ENCODE results near the gene HPCAL4.

The HPCAL4 gene

GRCh38 chr1:39700348-39700747 is 9.1 kb upstream of the HPCAL4 start:
- no peak for DNase-seq

- DNase-seq: no peak
Observed at GRCh38 chr1:39699419-39699818, 8.2 kb upstream of the HPCAL4 start.

GRCh38 chr1:39698568-39698967 is 7.3 kb upstream of the HPCAL4 start:
- DNase-seq: no peak

- no peak for DNase-seq
Observed at GRCh38 chr1:39696448-39696847, 5.2 kb upstream of the HPCAL4 start.

GRCh38 chr1:39695016-39695415 is 3.8 kb upstream of the HPCAL4 start:
- no peak for DNase-seq

DNA sequence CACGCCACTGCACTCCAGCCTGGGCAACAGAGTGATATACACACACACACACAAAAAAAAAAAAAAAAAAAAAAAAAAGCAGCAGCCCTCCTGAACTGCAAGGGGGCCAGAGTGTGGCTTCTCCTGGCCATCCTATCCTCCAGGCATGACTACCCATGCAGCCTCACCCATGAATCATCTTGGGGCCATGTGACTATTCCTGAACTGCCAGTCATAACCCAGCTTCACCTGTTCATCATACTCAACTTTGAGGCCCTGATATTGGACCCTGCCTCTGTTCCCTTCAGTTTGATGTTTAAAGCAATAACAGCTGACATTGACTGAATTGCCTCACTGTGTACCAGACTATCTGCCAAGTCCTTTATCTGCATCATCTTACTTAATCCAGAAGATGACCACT is 2.8 kb upstream of the HPCAL4 start:
- DNase-seq: no peak

DNA sequence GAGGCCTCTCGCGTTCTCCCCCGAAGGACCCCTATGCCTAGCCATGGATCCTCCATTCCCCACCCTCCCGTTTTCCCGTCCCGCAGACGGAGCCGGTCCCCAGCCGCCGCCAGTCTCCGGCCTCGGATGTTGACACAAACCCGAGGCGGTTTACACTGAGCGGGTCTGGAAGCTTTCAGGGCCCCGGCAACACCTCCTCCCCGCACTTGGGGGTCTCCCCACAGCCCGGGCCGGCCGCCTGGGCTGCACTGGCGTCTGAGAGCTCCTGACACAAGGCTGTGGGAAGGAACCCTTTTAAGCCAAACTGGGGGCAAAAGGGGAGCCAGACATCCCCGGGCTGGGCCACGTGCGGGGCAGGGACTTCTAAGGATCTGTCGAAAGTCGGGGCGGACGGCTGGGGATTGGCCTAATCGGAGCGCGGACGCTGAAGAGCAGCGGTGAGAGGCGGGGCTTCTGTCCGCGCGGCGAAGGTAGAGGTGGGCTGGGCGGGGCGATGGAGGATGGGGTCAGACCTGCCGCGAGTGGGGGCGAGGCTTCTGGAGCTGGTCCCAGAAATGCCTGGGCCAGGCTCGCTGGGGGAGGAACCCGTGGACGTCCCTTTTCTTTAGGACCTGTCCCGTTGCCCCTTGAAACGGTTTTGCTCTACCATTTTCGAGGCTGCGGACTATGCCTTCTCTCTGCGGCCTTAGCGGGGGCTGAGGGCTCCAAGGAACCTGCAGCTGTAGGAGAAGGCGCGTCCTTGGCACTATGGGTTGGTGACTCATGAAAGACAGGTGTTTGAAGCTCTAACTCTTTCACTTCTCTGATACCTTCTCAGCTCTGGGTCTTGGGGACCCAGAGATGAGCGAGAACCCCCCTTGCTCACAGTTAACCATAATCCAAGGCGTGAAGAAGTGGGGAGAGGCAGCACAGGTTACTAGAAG is 1.2 kb upstream of the HPCAL4 start:
- no peak for DNase-seq

DNA sequence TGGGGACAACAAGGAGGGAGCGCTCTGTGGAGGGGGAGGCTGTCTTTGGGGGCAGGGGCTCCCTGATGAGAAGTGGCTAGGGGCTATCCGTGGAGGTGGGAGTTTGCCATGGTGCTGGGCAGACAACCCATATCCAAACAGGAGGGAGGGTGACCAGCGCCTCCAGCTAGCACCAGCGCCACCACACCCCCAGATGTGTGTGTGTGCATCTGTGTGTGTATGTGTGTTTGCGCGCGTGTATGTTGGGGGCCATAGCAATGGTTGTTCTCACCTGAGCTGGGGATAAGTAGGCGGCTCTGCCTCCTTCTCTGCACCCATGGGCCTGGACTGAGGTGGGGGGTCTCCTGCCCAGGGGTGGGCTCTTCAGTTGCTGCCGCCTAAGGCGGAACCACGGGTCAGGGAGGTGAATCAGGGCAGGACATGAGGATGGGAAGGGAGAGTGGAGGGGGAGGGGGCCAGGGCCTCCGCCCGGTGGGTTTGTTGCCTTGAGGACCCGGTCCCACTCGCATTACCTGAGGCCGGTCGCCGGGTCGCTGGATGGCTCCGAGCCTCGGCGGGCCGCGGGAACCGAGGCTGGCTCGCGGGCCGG is 345 bp downstream of the HPCAL4 start:
- DNase-seq: no peak

DNA sequence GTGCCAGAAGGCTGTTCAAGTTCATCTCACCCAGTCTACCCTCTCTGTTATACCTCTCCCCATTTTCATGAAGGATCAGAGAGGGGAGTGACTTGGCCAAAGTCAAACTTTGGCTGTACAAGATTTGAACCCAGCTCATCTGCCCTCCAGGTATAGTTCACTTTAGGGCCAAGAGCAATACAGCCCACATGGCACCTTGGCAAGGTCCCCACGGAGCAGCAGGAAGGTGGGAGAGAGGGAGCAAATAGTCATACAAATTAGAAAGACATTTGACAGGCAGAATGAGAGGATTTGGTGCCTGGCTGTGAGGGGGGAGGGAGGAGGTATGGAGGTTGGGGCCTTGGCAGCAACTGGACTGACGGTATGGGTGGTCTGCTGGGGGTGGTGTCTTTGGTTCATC is 1.0 kb downstream of the HPCAL4 start:
- DNase-seq: no peak

GRCh38 chr1:39689635-39690034 is 1.6 kb downstream of the HPCAL4 start:
- DNase-seq: no peak

DNA sequence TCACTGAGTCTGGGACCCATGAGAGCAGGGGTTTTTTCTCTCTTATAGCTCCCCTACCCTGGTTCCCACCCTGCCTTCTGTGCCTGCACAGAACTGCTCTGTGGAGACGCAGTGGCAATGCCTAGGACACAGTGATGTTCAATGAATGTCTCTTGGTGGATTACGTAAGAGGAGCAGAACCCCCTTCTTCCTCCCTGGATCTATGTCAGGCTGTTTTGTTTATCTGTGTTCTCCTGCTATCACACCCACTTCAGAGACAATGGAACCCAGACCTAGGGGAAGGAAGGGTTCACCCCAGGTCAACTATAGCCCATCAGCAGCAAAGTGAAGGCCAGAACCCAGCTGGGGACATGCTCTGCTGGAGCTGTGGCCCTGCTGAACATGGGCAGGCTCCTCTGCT is 2.0 kb downstream of the HPCAL4 start:
- DNase-seq: no peak

DNA sequence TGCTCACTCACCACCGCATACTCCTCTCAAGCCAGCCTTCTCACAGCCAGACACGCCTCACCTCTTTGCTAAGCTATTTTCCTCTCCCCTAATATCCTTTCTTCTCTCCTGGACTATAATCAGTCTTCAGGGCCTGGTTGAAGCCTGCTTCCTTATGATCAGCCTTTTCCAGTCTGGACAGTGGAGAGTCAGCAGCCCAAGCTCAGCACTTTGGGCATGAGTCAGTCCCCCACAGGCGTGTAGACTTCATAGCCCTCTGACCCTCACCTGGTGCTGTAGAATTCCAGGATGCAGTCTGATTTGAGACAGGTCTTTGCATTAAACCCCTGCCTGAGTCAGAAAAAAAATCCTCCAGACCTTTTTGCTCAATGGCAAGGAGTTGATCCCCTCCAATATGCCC is 2.5 kb downstream of the HPCAL4 start:
- DNase-seq: no peak

DNA sequence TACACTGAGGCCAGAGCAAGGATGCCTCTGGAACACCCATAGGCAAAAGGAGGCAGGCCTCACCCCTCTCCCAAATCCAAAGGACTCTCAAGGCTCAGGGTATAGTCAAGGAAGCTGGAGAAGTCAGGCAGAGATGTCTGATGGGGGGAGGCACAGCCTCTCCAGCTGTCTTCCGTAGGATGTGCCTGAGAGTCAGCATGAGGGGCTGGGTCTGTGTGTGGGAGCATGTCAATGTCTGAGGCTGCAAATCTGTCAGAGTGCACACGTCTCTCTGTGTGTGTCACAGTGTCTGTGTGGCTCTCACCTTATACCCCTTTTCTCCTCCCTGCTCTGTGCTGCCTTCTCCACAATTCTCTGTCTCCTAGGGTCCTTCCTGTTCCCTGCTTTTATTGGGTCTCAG is 4.0 kb downstream of the HPCAL4 start:
- DNase-seq: no peak

DNA sequence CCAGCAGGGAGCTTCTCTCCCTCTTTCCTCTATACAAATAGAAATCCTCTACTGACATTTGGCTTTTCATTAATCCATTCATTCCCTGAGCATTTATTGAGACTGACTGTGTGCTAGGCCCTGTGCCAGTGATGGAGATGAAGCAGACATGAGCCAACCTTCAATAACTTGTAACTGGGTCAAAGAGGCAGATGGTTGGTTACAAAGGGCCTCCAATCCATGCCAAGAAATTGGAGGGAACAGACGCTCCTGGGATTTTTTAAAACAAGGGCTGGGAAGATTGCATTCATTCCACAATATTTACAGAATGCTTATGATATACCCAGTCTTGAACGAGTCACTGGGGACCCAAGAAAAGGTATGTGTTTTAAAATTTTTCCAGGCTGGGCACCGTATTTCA is 6.2 kb downstream of the HPCAL4 start:
- no peak for DNase-seq

DNA sequence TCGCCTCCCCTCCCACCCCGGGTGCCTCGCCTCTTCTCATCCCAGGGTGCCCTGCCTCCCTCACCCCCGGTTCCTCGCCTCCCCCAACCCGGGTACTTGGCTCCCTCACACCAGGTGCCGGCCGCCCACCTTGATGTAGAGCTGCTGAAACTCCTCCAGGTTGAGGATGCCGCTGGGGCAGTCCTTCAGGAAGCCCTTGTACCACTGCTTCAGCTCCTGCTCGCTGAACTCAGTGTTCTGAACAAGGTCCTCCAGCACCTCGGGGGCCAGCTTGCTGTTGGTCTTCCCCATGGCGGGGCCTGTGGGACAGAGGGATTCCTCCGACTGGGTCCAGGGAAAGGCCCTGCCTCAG is 6.9 kb downstream of the HPCAL4 start:
- DNase-seq: no peak

DNA sequence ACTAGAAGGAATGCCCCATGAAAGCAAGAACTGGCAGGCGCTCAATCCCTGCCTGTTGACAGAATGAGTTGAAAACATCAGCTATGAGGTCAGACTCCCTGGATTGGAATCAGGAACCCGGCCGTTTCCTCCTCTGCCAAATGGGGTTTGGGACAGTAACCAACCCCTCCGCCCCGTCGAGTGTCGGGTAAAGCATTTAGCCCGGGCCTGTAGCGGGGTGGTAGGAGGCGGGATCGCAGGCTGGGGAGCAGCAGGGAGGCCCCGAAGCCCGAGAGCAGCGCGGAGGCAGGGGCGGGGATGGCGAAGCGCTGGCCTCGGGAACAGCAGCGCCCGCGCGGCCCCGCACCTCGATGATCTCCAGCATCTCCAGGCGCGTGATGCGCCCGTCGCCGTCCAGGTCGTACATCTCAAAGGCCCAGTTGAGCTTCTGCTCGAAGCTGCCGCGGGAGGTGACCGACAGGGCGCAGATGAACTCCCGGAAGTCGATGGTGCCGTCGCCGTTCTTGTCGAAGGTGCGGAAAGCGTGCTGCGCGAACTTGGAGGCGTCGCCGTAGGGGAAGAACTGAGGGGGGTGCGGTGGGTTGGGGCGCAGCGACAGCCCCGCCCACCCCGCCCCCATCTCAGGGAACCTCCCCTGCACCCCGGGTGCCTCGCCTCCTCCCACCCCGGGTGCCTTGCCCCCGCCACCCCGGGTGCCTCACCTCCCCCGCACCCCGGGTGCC is 7.5 kb downstream of the HPCAL4 start:
- DNase-seq: no peak

GRCh38 chr1:39681999-39682398 is 9.2 kb downstream of the HPCAL4 start:
- DNase-seq: no peak

GRCh38 chr1:39681294-39681693 is 9.9 kb downstream of the HPCAL4 start:
- no peak for DNase-seq

DNA sequence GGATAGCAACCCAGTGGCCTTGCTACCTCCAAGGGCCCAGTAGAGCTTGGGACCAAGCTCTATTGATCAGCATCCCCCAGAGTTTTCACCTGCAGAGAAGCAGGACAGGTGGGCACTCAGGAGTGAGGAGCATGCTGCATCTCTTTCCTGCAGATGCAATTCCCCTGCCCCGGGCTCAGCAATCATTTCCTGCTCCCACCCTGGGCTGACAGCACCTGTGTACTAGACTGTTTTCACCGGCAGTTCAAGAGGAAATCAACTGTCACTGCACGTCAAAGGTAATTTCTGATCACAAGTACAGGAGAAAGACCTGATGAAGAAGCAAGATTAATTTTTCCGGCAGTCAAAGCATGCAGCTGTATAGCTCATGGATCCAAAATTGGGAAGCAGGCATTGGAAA is 10.5 kb downstream of the HPCAL4 start:
- DNase-seq: no peak

DNA sequence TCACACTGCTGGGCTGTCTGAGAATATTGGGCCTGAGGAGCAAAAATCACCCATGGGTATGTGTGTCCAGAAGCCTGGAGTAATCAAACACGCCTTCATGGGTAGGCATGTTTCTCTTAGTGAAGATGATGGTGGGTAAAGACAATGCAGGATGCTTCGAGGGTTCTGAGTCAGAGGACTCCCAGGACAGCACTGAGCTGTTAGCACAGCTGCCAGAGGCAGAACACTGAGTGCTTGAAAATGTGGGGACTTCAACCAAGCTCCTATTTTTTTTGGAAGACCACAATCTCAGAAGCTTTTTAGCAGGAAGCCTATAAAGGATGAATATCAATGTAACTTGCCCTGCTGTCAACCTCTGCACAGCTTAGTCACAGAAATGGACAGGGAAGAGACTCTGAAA is 11.4 kb downstream of the HPCAL4 start:
- DNase-seq: no peak

DNA sequence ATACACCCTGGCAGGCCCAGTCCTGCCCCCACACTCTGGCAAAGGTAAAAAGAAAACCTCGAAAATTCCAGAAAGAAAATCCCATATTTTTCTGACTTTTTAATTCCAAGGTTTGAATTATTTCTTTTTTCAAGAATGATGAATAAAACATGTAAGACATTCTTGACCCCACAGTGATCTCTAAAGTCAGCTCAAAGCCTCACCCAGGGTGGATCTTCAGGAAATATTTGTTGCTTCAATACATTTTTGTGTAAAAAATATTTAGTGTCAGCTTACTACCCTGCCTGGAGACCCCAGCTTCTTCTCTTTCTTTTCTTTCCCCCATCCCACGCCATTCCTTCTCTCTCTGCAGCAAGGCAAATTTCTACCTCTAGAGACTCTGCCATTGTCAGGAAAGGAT is 12.3 kb downstream of the HPCAL4 start:
- no peak for DNase-seq

GRCh38 chr1:39677645-39678044 is 13.6 kb downstream of the HPCAL4 start:
- DNase-seq: no peak

GRCh38 chr1:39676948-39677548 is 14.2 kb downstream of the HPCAL4 start:
- no peak for DNase-seq

GRCh38 chr1:39675220-39675619 is 16.0 kb downstream of the HPCAL4 start:
- no peak for DNase-seq
